ENCODE data around the gene ARL10.

ARL10 gene

DNA sequence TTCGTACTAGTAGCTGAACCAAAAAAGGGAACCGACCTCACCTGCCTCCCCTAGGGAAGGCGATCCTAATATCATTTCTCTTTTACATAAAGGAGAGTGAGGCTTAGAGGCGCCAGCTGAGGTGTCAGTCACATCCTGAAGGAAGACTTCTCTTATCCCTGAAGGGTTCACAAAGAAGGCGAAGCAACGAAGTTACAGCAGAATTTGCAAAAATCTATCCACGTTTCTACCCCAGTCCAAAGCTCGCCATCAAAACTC lies 3.1 kb upstream of the ARL10 start:
- DNase-seq, result no peak

DNA sequence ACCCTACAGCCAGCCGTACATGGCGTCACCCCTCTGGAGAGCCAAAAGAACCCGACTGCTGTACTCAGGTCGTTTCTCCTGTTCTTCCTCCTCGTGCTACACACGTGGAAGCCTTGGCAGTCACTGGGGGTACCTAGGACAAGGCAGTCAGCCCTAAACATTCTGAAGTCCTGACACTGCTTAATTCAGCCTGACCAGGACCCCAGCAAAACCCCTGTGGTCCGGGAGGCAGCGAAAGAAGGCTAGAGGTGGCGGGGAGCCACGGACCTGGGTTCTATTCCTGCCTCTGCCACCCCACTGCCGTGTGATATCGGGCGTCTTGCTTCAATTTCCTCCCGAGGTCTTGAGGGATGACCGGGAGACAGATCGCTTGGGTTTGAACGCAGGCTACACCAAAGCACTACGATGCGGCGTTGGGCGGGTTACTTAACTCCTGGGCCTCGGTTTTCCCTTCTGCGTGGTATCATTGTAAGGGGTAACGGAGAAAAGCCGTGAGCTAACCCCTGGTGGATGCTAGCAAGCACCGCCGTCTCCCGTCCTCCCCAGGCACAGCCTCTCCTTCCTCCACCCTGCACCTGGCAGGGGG lies 429 bp upstream of the ARL10 start:
- no peak for DNase-seq

DNA sequence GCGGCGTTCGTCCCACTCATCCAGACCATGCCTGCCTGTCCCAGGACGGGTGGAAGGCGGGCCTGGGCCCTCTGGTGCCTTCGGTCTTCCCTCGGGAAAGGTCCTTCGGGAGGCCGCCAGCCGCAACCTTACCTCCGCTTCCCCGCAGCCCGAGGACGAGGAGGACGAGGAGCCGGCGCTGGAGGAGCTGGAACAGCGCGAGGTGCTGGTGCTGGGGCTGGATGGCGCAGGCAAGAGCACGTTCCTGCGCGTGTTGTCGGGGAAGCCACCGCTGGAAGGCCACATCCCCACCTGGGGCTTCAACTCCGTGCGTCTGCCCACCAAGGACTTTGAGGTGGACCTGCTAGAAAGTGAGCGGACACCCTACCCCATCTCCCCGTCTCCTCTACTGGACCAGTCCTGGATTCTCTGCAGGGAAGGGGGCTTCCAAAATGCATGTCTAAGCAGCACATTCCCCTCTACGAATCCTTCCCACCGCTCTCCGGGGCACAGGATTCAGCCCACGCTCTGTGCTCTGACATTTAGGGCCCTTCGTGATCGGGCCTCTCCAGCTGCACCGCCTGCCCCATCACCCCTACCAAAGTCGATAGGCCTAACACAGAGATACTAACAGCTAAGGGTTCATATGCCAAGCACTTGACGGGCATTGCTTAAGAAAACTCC lies 1.1 kb downstream of the ARL10 start:
- no peak for DNase-seq

DNA sequence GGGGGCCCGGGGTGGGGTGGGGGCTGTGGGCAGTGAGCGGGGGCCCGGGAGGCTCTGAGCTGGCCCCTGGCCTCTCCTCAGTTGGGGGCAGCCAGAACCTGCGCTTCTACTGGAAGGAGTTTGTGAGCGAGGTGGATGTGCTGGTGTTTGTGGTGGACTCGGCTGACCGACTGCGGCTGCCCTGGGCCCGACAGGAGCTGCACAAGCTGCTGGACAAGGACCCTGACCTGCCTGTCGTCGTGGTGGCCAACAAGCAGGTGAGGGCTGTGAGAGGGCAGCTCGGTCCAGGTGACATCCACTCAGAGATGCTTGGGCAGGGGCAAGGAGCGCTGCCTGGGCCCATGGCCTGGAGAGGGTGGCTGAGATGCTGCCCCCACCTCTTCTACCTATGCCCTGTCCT lies 3.4 kb downstream of the ARL10 start:
- no peak for DNase-seq

DNA sequence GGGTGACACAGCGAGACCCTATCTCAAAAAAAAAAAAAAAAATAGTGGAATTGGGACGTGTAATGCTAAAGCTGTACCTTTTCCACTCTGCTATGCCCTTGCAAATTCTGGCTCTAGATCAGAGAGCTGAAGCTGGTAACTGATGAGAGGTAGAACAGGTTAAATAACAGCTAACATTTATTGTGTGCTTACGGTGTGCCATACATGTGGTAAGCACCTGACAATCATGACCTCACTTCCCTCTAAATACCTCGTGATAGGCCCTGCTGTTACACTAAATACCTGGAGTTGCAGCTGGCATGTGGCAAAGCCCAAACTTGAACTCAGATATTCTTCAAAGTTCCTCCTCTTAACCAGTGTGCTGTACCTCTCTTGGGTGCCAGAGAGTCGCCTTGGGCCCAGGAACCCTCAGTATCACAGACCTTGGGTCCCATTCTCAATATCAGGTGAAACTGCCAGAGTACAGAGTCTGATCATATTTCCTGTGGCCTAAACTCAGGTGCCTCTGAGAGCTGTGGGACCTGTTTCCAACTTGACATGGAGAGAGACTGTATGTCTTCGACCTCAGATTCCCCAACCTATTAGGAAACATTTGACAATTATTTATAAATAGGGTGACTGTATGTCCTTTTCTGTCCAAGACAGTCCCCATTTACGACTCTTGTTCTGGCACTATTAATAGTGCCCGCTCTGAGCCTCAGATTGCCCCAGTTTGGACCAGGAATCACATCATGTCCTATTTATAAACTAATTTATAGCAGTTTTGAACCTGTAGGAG lies 4.8 kb downstream of the ARL10 start:
- no peak for DNase-seq

DNA sequence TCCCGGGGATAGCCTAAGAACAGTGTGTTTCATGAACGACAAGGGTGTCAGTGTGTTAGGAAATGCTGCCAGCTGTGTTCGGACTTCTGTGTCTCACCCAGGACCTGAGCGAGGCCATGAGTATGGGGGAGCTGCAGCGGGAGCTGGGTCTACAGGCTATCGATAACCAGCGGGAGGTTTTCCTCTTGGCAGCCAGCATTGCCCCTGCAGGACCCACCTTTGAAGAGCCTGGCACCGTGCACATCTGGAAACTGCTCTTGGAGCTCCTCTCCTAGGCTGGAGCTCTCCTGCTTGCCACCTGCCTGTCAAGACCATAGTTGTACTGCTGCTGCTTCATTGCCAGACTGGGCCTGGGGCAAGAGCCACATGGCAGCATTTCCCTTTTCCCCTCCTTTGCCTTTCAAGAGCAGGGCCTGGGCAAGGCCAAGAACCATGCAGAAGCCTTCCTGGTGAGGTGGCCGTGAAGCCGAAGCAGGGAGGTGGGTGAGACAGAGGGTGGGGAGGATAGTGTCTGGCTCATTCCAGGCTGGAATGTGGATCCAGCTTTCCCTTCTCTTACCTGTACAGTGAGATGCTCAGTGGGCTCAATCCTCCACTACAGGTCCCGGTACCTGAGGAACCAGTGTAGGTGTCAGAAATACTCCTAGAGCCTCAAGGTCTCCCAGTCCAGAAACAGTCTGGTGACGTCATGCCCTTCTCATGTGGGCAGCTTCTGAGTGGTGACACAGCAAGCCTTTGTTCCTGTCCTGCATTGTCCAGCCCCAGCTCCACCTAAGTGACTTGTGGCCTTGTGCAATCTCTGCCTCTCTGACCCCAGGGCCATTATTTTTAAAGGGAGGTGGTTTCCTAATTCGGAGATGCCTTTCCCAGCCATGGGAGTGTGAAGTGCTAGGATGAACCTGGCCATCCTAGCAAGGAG lies 6.6 kb downstream of the ARL10 start:
- no peak for DNase-seq

DNA sequence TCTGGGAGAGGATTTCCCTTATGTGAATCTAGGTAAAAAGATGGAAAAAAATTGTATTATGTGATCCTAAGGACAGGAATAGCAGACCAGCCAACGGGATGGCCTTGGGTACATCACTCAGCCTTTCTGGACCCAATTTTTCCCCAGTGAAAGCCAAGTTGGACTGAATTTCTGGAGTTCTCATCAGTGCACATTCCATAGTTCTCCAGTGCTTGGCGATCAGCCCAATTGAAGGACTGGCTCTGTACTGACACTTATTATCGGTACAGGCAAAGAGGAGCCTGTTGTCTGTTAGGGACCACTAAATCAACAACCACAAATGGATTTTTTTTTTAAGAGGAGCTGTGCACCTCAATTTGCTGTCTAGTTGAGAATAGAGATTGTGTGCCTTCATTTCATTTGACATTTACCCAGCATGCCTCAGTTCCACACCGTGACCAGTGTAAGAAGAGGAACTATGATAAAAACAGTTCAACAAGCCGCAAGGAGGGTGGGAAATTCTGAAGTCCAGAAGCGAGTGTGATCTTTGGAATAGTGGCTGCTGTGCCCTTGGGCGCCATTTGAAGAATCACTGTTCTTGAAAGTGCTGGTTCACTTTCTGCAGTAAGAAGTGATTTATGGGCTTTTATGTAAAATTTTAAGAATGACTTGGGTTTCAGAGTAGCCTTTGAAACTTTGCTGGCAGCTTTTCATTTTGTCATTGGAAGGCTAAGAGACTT lies 8.0 kb downstream of the ARL10 start:
- DNase-seq, result no peak

DNA sequence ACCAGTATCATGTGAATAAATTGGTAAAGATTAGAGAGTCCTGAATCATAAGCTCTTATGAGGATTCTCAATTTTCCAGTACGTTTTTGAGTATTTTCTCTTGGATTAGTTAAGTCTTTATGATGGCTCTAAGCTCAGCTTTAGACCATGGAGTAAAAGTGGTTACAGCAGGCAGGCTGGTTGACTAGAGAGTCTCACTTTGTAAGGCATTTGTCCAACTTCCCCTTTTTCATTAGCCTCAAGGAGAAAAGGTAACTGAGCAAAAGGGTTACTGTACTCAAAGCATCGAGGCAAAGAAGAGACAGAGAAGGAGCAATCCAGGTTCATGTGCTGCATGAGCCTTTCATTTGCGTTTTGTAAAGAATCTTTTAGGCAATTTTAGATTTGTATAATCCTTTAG lies 14.6 kb downstream of the ARL10 start:
- no peak for DNase-seq

DNA sequence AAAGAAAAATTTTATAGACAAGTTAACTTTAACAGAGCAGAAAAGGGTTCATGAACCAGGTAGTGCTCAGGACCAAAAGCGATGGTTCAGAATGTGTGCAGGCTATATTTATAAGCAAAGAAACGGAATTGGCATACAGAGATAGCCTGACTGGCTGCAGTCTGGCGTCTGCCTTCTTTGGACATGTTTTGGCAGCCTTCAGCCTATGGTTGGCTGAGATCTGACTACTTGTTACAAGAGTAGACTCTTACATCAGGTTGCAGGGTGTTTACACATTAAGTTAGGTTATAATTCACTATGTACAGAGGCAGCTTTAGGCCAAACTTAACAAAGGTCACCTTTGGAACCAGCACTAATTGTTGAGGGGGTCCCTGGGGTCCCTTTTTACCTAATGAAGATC lies 16.1 kb downstream of the ARL10 start:
- no peak for DNase-seq

DNA sequence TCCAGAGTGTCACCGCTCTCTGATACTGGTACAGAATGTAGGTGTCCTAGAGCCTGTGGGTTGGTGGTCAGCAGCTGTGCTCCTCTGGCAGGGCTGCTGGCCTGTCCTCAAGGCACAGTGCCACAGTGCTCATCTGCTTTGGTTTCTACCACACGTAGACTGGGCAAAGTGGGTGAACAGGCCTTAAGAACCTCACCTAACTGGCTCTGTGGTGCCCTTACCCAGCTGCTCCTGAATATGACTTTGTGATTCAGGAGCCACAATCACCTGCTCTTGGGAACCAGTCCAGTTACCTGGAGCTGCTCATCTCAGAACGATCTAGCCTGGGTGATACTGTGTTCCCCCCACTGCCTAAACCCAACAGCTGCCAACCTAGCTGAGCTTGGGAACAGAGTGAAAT lies 16.7 kb downstream of the ARL10 start:
- DNase-seq, result no peak

DNA sequence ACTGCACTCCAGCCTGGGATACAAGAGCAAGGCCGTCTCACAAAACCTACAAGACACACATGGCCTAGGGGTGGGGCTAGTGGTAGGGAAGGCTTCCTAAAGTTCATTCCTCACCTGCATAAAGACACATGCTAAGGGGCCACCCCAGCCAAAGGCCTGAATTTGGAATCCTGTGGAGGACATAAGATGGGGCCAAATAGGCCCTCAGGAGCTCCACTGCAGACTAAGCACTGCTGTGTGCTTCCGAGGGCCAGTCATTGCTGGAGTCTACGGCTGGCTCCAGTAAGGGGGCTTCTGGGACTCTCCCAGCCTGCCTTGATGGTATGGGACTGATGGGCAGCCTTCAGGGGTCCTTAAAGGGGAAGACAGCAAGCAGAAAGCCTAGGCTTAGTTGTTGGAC lies 17.4 kb downstream of the ARL10 start:
- DNase-seq, result no peak

DNA sequence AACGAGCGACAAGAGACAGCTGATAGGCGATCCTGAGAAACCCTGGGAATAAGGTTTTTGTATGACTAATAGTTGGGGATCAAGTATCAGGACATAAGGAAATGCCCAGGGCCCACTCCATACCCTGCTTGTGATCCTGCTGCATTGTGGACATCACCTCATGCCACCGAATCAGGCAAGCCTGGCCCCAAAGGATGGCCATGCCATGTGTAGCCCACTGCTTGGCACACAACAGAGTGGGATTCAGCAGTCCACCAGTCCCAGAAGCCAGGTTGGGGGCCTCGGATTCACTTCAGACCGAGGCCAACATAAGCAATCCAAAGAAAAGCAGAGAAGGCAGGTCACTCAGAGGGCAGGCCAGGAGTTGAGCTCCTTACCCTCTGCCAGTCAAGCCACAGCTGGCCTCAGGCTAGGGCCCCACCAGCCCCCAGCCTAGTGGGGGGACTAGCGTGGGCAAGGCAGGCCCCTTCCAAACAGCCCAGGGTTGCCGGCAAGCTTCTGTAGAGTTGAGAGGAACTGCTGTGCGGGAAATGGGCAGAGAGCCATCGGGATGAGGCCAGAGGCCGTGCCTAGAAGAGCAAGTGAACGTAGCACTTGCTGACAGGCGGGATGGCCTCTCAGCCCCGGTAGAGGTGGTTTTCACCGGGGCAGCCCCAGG lies 18.1 kb downstream of the ARL10 start:
- no peak for DNase-seq

DNA sequence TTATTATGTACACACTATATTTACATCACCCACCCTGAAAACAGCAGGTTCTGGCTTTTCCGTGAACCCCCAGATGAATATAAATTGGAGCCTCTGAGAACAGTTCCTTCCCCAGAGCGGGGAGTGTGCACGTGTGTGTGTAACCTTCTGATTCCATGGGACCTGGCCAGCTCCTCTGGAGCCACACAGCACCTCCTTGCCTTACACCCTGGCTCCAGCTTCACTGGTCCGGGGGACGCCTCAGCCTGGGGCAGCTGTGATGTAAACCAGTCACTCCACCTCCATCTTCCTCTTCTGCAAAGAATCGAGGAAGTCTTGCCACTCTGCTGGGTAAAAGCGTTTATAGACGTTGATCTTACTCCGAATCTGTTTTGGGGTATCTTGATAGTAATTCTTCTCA lies 18.7 kb downstream of the ARL10 start:
- DNase-seq, result no peak

DNA sequence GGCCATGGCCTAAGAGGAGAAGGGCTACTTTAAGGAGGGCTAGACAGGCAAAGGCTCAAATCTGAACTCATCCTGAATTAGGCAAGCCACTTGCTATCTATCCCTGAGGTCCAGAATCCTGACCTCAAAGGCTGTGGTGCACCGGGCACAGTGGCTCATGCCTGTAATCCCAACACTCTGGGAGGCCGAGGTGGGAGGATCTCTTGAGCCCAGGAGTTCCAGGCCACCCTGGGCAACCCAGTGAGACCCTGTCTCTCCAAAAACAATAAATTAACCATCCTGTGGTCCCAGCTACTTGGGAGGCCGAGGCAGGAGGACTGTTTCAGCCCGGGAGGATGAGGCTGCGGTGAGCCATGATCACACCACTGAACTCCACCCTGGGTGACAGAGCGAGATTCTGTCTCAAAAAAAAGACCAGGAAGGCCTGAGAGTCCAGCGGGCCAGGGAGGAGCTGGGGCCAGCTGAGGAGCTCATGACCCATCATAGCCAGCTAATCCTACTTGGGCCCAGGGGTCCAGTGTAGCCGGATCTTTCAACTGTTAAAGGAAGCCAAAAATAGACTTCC lies 19.2 kb downstream of the ARL10 start:
- DNase-seq, result no peak

DNA sequence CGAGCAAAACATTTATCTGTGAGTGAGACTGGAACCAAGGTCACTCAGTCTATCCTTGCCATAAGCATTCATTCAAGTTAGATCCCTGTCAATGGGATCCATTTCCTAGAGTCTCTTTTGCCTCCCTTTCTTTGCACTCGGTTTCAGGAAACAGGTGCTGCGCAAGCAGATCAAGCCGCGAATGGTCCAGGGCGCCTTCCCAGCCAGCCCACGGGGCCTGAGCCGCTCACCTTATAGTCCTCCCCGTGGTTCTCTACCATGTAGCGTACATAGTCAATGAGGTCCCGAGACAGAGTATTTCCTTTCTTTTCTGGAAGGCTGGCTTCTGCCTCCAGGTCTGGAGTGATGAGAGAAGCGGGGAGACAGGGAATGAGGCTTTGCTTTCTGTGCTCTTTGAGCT lies 19.7 kb downstream of the ARL10 start:
- no peak for DNase-seq

DNA sequence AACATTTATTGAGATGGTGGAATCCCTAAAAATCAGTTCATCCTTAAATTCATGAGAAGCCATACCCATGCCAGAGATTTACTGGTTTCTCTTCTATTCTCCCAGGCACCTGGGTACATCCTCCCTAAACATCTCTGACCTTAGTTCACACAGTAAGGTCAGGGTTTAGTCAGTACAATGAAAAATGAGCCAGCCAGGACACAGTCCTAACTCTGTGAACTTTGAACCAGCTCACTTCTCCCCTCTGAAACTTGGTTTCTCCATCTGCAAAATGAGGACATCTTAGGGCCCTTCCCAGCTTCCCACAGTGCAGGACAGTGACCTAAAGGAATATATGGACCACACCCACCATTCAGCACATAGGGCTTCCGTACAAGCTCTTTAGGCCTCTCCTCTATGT lies 21.2 kb downstream of the ARL10 start:
- DNase-seq, result no peak

DNA sequence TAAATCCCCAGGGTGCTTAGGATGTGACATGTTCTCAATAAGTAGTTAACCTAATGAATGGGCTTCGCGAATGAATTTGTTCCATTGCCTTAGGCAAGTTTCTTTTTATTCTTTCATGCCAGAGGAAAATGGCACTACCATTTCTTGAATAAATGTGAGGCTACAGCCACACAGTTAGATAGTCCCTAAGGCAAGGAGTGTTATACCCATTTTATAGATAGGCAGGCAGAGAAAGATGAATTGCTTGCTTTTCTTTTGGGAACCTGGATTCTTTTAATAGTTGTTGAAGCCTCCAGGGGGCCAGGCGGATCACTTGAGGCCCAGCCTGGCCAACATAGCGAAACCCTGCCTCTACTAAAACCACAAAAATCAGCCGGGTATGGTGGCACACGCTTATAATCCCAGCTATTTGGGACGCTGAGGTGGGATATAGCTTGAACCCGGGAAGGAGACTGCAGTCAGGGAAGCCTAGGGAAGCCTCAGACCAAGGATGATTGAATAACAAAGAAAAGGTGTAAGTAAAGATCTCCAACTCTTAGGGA lies 22.2 kb downstream of the ARL10 start:
- DNase-seq, result no peak

DNA sequence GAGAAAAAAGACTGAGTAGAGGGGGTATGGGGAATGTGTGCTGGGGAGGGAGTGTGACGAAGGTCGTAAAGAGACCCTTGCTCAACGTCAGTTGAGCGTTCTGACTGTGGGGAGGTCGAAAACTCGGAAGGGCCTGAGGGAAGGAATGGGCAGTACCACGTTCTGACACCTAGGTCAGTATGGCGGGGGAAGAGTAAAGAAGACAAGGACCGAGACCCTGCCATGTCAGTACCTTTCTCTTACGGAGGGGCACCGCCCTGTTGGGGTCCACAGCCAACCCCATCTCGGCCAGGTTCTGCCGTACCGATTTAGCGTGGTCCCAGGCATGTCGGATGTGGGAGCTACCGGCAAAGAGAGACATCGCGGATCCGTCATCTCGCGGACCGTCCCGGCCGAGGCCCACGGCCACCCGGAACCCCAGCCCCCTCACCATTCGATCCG lies 22.7 kb downstream of the ARL10 start:
- no peak for DNase-seq

DNA sequence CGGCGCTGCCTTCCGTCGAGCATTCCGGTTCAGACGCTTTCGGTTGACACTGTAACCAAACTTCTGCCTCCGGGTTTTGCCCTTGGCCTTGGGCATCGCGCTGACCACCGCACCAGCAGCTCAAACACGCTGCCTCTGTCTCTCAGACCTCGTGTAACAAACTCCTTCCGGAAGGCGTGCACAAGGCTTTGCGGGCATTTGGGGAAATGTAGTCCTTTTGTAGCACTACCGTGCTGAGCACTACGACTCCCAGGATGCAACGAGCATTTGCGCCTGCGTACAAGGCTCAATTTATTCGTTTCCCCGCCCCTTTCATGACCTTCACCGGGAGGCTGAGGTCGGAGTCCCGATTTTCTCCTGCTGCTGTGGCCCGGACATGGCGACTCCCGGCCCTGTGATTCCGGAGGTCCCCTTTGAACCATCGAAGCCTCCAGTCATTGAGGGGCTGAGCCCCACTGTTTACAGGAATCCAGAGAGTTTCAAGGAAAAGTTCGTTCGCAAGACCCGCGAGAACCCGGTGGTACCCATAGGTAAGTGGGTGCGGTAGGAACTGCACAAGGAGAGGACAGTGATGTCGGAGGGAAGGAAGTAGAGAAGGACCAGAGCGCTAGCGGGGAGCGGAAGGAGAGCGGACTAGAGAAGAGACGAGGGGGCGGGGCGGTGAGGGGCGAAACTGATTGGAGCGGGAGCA lies 23.3 kb downstream of the ARL10 start, which contains the start of the genes HIGD2A and NOP16:
Gene HIGD2A (plus strand): TSS at position 308 of the 691 bp plus-strand sequence. CDS start 69 bp downstream, at position 377.
Gene NOP16 (minus strand): TSS at position 155 of the 691 bp plus-strand sequence. CDS start 59 bp downstream, at position 96.
- peak; percentile 96 for DNase-seq
